HCEC 1CT (cell line): Measurements from ENCODE around the gene PRKAG2.

Experiments used
- DNase-seq: peaks from one replicate; pipeline ENCODE4 v3.0.0-alpha.2; 2017

PRKAG2 gene

GRCh38 chr7:151631953-151632749 lies 244.8 kb downstream of the PRKAG2 start:
- DNase-seq, result peak; percentile 77

- DNase-seq, result peak; percentile 54
These were observed 245.4 kb downstream of the PRKAG2 start for GRCh38 chr7:151631570-151631952.

GRCh38 chr7:151630851-151631569 lies 245.9 kb downstream of the PRKAG2 start:
- DNase-seq, result peak; percentile 6

- DNase-seq, result no peak
These were observed 246.6 kb downstream of the PRKAG2 start for GRCh38 chr7:151630358-151630757.

- no peak for DNase-seq
These were observed 247.1 kb downstream of the PRKAG2 start for GRCh38 chr7:151629713-151630272.

GRCh38 chr7:151628846-151629604 lies 247.9 kb downstream of the PRKAG2 start:
- no peak for DNase-seq

GRCh38 chr7:151626422-151627115 lies 250.3 kb downstream of the PRKAG2 start:
- DNase-seq, result peak; percentile 29

- DNase-seq, result no peak
These were observed 251.3 kb downstream of the PRKAG2 start for GRCh38 chr7:151625606-151626005.

GRCh38 chr7:151624246-151624928 lies 252.5 kb downstream of the PRKAG2 start:
- DNase-seq, result no peak

- peak; percentile 68 for DNase-seq
These were observed 253.1 kb downstream of the PRKAG2 start for GRCh38 chr7:151623766-151624165.

- no peak for DNase-seq
These were observed 255.0 kb downstream of the PRKAG2 start for GRCh38 chr7:151621961-151622360.

GRCh38 chr7:151616443-151617213 lies 260.3 kb downstream of the PRKAG2 start:
- no peak for DNase-seq

- DNase-seq, result no peak
These were observed 261.1 kb downstream of the PRKAG2 start for GRCh38 chr7:151615784-151616183.

- DNase-seq, result no peak
These were observed 261.9 kb downstream of the PRKAG2 start for GRCh38 chr7:151615058-151615457.

- DNase-seq, result no peak
These were observed 262.9 kb downstream of the PRKAG2 start for GRCh38 chr7:151614019-151614418.

- DNase-seq, result no peak
These were observed 265.0 kb downstream of the PRKAG2 start for GRCh38 chr7:151611878-151612277.

GRCh38 chr7:151611041-151611440 lies 265.9 kb downstream of the PRKAG2 start:
- DNase-seq, result no peak

- DNase-seq, result no peak
These were observed 268.8 kb downstream of the PRKAG2 start for GRCh38 chr7:151608031-151608551.

GRCh38 chr7:151607464-151607867 lies 269.4 kb downstream of the PRKAG2 start:
- no peak for DNase-seq

GRCh38 chr7:151603951-151604350 lies 273.0 kb downstream of the PRKAG2 start:
- DNase-seq, result no peak
